ENCODE data around the gene CUX1.

DNA sequence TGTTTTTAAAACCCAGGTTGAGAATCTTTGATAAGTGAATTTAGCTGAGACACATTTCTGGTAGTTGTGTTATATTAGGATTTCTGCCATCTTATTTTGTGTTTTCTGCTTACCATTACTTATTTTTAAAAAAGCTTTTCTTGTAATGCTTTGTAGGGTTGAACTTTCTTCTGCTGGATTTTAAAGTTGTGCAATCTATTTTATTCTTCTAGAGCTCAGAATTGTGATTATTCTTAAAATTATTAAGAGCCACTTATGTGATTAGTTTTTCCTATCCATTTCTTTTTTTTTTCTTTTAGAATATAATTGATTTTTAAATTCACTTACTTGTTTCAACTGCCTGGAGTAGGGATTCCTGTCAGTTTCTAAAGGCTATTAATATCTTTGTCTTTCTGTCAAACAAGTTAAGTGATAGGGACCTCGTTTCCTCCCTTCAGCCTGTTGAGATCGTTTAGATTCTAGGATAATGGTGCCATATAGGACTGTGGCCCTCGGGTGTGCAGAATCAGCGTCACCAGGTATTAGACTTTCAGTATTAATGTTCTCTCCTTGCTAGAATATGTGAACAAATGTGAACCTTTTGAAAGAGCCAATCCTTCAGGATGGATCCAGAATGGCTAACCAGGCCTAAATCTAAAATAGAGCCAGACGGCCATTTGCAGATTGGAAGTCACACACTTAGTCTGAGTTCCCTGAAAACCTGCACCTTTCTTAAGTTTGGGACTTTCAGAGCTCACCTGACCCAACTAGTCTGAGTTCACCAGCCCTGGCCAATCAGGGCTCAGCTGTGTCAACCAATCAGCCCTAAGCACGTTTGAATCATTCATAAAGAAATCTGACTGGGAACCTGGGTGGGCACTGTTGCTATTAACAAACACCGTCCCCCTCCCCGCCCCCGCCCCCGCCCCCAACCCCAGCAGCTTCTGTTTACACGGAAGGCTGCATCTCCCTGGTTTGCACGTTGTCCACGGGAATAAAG is 26.2 kb downstream of the CUX1 start:
- TF ChIP-seq, protein P1, sequence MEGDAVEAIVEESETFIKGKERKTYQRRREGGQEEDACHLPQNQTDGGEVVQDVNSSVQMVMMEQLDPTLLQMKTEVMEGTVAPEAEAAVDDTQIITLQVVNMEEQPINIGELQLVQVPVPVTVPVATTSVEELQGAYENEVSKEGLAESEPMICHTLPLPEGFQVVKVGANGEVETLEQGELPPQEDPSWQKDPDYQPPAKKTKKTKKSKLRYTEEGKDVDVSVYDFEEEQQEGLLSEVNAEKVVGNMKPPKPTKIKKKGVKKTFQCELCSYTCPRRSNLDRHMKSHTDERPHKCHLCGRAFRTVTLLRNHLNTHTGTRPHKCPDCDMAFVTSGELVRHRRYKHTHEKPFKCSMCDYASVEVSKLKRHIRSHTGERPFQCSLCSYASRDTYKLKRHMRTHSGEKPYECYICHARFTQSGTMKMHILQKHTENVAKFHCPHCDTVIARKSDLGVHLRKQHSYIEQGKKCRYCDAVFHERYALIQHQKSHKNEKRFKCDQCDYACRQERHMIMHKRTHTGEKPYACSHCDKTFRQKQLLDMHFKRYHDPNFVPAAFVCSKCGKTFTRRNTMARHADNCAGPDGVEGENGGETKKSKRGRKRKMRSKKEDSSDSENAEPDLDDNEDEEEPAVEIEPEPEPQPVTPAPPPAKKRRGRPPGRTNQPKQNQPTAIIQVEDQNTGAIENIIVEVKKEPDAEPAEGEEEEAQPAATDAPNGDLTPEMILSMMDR (IDR thresholded peaks at IDR 0.05; ENCODE audit: borderline replicate concordance, extremely low read depth, low read length, poor library complexity, severe bottlenecking) = no peak
- no peak for TF ChIP-seq EZH2 (IDR thresholded peaks at IDR 0.05; ENCODE audit: borderline replicate concordance, low read depth, low read length, severe bottlenecking)
